Adrenal gland (tissue), 12 donors: Measurements from ENCODE around the gene HPSE2. TPM values are rescaled to one million over a fixed set of nuclear protein-coding genes. Genes with fewer than 3 reads are reported as not detected.

Source experiments
- DNase-seq, 7 donors: peaks; one replicate each; pipeline ENCODE4 v3.0.0-alpha.2; 2019 to 2020
- H3K27ac ChIP-seq, 5 donors: fragments of 200-600 bp; sonication (generic) in 4 of 5; 1 replicate in 3 of 5; 2 replicates in 2 of 5; pipeline versions ENCODE4 v1.5.1 to v1.8.0; 2016 to 2020; ENCODE audit warnings: mild to moderate bottlenecking in 1 of 5
- H3K27me3 ChIP-seq: fragments of 200-600 bp; 2 replicates; pipeline ENCODE4 v1.8.0; 2021
- H3K36me3 ChIP-seq, 2 donors: fragments of 200-600 bp; replicated peaks in 1 of 2; 1 replicate in 1 of 2; 2 replicates in 1 of 2; pipeline versions ENCODE4 v1.5.1 to v1.8.0; 2018 to 2022
- H3K4me1 ChIP-seq, 2 donors: fragments of 200-600 bp; replicated peaks in 1 of 2; 1 replicate in 1 of 2; 2 replicates in 1 of 2; pipeline versions ENCODE4 v1.5.1 to v1.8.0; 2018 to 2021
- H3K4me3 ChIP-seq, 4 donors: fragments of 200-600 bp; sonication (generic) in 3 of 4; one replicate each; pipeline ENCODE4 v1.5.1; 2016 to 2018
- H3K9me3 ChIP-seq, 3 donors: fragments of 200-600 bp; sonication (generic) in 1 of 3; replicated peaks in 1 of 3; 1 replicate in 2 of 3; 2 replicates in 1 of 3; pipeline versions ENCODE4 v1.5.1 to v1.8.0; 2016 to 2021
- POLR2A ChIP-seq, 2 donors: fragments of 450-650 bp; IDR thresholded peaks; one replicate each; pipeline ENCODE4 v1.6.1; 2017; ENCODE audit warnings: antibody characterized with exemption in 2 of 2, mild to moderate bottlenecking in 2 of 2, moderate library complexity in 1 of 2
- WGBS, 4 donors: extraction: QIAGEN DNeasy Blood & Tissue Kit in 2 of 4; methylation state at CpG; one replicate each; pipeline versions ENCODE4 v1.1.5 to v1.1.7; 2013 to 2017; 5-methylcytosine and 5-hydroxymethylcytosine counted together
- intact Hi-C, 2 donors: fragments of 100-400 bp; cut with DNase I; formaldehyde crosslinking; loops; one replicate each; pipeline versions ENCODE4 v1.14.1 to v1.15.0; 2022 to 2023
- polyA plus RNA-seq, 3 donors: library from polyadenylated mRNA; stranded (reverse); fragments of 200-250 nt in 2 of 3; fragments of 350-450 nt in 1 of 3; fragmentation: Illumina TruSeq in 1 of 3; extraction: RNeasy Lipid Tissue Mini Kit (QIAGEN cat#74804) in 1 of 3; gene quantifications; one replicate each; pipeline ENCODE4 v1.2.3, GENCODE V29; 2013 to 2014
- total RNA-seq, 9 donors: library from RNA; depleted of rRNA in 4 of 9; stranded (reverse); fragments of >200 nt in 4 of 9; fragments of 120-200 nt in 1 of 9; fragmentation: NEBNext Ultra II Directional in 1 of 9; extraction: Animal tissue kit (Norgen Biotek cat#: 25700) in 1 of 9; gene quantifications; one replicate each; pipeline versions ENCODE4 v1.1.0 to v1.2.4, GENCODE V29; 2013 to 2023
- TF ChIP-seq, protein P1 (sequence below), 6 experiments: fragments of 450-650 bp in 4 of 6; fragments of 200-600 bp in 2 of 6; sonication (generic) in 1 of 6; IDR thresholded peaks; 1 replicate in 5 of 6; 2 replicates in 1 of 6; pipeline versions ENCODE4 v1.5.1 to v1.8.0; 2016 to 2021; ENCODE audit warnings: antibody characterized with exemption in 6 of 6, mild to moderate bottlenecking in 2 of 6, moderate library complexity in 1 of 6
- donor health status: healthy with polysubstance abuse.
- donor health status: Bipolar disorder and iron deficiency.
- donor health status: DM: yes; HTN: yes; CAD: no.
- donor health status: DM: no; HTN: no; CAD: no.
- donor health status: DM: no; HTN: no; CAD: no.
- donor health status: DM: yes; HTN: yes; CAD: no.

The HPSE2 gene
- total and polyA plus RNA-seq, 12 donors: under 0.01 to 0.16 (median 0.10) TPM; not detected in 9

DNA sequence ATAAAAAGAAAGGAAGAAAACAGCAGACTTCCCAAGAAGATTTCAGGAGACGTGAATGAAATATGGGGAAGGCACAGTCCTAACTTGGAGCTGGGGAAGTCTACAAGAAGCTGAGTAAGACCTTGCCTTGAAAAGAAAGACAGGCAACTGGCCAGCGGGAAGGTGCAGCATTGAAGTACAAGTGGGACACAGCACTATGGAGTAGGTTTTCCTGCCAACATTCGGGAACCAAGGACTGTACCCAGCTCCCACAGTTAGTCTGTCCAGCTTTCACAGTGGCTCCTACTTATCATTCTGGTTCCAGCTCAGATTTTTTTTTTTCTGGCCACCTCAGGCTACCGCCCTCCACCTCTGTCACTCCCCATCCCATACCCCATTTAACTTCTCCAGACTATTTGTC lies 798.9 kb downstream of the HPSE2 start:
- no peak overlapping the region for H3K27ac ChIP-seq
- 51 to 69% (median 61%) methylated on average over 4 of the region's 4 CpGs for WGBS, 4 donors
- no peaks in the 10 kb centered on the region for H3K27me3 ChIP-seq
- TF ChIP-seq POLR2A (IDR thresholded peaks at IDR 0.05): no peak
- TF ChIP-seq, protein P1, sequence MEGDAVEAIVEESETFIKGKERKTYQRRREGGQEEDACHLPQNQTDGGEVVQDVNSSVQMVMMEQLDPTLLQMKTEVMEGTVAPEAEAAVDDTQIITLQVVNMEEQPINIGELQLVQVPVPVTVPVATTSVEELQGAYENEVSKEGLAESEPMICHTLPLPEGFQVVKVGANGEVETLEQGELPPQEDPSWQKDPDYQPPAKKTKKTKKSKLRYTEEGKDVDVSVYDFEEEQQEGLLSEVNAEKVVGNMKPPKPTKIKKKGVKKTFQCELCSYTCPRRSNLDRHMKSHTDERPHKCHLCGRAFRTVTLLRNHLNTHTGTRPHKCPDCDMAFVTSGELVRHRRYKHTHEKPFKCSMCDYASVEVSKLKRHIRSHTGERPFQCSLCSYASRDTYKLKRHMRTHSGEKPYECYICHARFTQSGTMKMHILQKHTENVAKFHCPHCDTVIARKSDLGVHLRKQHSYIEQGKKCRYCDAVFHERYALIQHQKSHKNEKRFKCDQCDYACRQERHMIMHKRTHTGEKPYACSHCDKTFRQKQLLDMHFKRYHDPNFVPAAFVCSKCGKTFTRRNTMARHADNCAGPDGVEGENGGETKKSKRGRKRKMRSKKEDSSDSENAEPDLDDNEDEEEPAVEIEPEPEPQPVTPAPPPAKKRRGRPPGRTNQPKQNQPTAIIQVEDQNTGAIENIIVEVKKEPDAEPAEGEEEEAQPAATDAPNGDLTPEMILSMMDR (IDR thresholded peaks at IDR 0.05): no peak
- no peak overlapping the region for H3K4me3 ChIP-seq
- peaks cover 0 to 56% of the 10 kb centered on the region in 2 donors for H3K36me3 ChIP-seq
- H3K4me1 ChIP-seq: peaks cover 2 to 3% of the 10 kb centered on the region in 2 donors
- H3K9me3 ChIP-seq: no peaks in the 10 kb centered on the region
- intact Hi-C loops: no loop called here
- peak in 5 of 7 donors; percentile 44 to 78 (median 56) for DNase-seq

DNA sequence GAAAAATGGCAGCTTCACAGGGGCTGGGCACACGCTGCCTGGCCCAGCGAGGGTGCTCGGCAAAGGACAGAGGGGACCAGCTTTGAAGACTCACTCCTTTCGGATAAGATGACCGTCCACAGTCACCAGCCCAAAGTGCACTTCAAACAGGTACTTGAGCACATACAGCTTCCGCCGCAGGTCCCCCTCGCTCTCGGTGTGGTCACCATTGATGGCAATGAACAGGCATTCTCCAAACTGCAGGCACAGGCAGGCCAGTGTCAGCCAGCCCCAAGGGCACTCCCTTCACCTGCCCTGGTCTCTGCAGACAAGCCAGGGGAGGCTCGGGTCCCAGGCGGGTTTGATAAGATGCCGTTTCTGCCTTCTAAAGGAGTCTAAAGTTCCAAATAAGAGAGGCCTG lies 800.5 kb downstream of the HPSE2 start:
- WGBS, 4 donors: 93 to 98% (median 96%) methylated on average over 8 to 12 of the region's 12 CpGs
- intact Hi-C loops: no loop called here
- DNase-seq: no peak

DNA sequence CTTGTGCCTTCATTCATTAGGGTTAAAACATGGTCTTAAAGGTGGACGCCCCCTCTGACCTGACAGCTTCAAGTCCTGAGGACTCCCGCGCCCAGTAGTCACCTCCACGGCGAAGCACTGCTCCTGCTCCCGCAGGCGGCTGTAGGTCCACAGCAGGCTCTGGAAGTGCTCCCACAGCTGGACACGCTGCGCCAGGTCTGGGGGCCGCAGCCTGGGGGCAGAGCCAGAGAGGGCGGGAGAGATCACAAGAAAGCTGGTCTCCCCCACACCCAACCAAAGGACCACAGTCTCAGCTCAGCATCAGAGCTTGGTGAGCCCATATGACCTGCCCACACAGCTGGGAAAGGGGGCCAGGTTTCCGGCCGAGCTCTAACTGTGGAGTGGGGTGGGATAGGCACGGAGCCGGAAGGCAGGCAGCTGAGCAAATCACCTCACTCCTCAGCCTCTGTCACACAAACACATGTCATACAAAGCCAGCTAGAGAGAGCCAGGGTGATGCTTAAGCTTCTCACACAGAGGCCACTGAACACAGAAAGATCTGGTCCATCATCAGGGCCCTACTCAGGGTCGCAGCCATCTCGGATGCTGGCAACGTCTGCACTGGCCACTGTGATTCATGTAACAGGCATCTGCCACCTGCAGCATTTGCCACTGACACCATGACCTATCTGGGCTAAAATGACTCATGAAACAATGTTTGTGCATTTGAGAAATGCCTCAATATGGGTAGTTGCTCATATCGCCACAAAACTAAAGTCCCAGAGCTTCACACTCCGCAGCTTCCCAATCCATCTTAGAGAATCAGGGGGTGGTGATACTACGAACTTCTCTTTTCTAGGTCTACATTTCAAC lies 801.5 kb downstream of the HPSE2 start:
- Histone ChIP-seq H3K9me3 (no peaks in the 10 kb centered on the region), H3K36me3 (peaks cover 0 to 66% of the 10 kb centered on the region in 2 donors)
- 84 to 88% (median 86%) methylated on average over 14 to 21 of the region's 21 CpGs for WGBS, 4 donors

More for the DNA sequence above, 800.5 kb downstream of the HPSE2 start:
- H3K27me3 ChIP-seq: no peaks in the 10 kb centered on the region
- peaks cover 0 to 66% of the 10 kb centered on the region in 2 donors for H3K36me3 ChIP-seq
- H3K4me1 ChIP-seq: peaks cover 0 to 3% of the 10 kb centered on the region in 2 donors
- TF ChIP-seq, protein P1 (IDR thresholded peaks at IDR 0.05): no peak
- TF ChIP-seq POLR2A (IDR thresholded peaks at IDR 0.05): no peak
- no peaks in the 10 kb centered on the region for H3K9me3 ChIP-seq
- H3K27ac ChIP-seq: no peak overlapping the region
- no peak overlapping the region for H3K4me3 ChIP-seq

DNA sequence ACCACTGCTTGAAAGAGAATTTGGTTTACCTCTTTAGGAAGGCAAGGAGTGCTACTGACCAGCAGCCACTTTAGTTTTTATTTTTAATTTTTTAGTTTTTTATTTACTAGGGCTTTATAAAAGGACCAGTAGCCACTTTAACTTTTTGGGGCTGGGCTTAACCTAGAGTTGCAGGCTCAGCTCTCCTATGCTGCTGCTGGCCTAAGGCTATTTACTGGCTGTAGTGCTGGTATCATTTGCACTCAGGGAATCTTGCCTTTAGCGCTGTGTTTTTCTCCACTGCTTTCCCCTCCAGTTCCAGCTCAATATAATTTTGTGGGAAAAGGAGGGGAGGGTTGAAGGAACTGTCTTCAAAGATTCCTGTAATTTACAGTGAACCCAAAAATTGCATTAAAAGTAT lies 802.3 kb downstream of the HPSE2 start:
- H3K9me3 ChIP-seq: no peaks in the 10 kb centered on the region
- no peaks in the 10 kb centered on the region for H3K27me3 ChIP-seq
- H3K36me3 ChIP-seq: peaks cover 0 to 69% of the 10 kb centered on the region in 2 donors
- no peak for DNase-seq
- no peak overlapping the region for H3K4me3 ChIP-seq
- H3K4me1 ChIP-seq: peaks cover 0 to 3% of the 10 kb centered on the region in 2 donors
- TF ChIP-seq POLR2A (IDR thresholded peaks at IDR 0.05): no peak
- TF ChIP-seq, protein P1 (IDR thresholded peaks at IDR 0.05): no peak
- H3K27ac ChIP-seq: no peak overlapping the region
- 95 to 100% (median 99%) methylated on average over 1 of the region's 1 CpG for WGBS, 4 donors
- intact Hi-C loops: no loop called here

More for the DNA sequence above, 801.5 kb downstream of the HPSE2 start:
- Histone ChIP-seq H3K4me3 (no peak overlapping the region), H3K27ac (no peak overlapping the region), H3K4me1 (peaks cover 0 to 3% of the 10 kb centered on the region in 2 donors), H3K27me3 (no peaks in the 10 kb centered on the region)
- peak in 5 of 7 donors; percentile 47 to 72 (median 59) for DNase-seq
- TF ChIP-seq, protein P1 (IDR thresholded peaks at IDR 0.05): no peak
- TF ChIP-seq POLR2A (IDR thresholded peaks at IDR 0.05): no peak
- intact Hi-C loops: no loop called here
